ENCODE data around the gene ANO6. TPM values are rescaled to one million over a fixed set of nuclear protein-coding genes. Genes with fewer than 3 reads are reported as not detected.

ANO6 gene
- total RNA-seq, 1 experiment from 2014 or later, result 59.3 TPM

DNA sequence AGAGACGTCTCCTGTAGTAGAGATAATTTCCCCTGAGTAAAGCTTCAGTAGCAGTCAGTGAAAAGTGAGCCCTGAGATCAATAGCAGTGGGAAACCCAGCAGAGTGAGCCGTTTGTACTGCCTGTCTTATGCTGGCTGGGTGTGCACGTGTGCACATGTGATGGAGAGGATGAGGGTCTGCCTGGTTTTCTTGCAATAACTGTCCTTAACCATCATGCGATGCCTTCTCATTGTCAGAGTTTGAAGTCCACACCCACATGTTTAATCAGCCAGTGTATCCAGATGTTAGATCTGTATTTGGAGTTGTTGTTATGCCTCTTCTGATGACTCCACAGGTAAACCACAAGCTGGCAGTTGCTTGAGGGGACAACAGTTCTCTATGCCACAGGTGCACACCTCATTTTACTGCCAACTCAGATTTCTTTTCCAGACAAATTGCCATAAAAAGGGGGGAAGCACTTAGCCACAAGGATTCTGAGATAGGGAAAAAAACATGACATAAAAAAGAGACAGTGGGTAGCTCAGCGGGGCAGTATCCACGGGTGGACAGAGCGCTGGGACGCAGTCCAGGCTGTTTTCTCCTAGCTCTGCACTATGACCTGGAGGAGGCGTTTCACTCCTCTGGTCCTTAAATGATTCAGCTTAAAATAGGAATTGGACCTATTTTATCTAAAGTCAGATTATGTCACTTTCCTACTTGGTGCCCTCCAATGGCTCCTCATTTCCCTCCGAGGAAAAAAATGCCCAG lies 192.3 kb downstream of the ANO6 start:
- H3K36me3 ChIP-seq (ENCODE audit: insufficient read depth, low read length, poor library complexity, severe bottlenecking), result peaks cover 61% of the 10 kb centered on the region
- no peaks in the 10 kb centered on the region for H3K27me3 ChIP-seq (replicated peaks; ENCODE audit: insufficient read depth, low read depth, low read length, poor library complexity)
- POLR2A ChIA-PET (ENCODE audit: low non-redundant PET), result no interaction called here
- CTCF ChIA-PET, result no interaction called here
- intact Hi-C loops (cut with micrococcal nuclease; ENCODE audit: unreplicated experiment), result no loop called here
- TF ChIP-seq EZH2 (IDR thresholded peaks at IDR 0.05; ENCODE audit: borderline replicate concordance, low read depth, low read length, poor library complexity, severe bottlenecking), result no peak
- TF ChIP-seq, protein P1, sequence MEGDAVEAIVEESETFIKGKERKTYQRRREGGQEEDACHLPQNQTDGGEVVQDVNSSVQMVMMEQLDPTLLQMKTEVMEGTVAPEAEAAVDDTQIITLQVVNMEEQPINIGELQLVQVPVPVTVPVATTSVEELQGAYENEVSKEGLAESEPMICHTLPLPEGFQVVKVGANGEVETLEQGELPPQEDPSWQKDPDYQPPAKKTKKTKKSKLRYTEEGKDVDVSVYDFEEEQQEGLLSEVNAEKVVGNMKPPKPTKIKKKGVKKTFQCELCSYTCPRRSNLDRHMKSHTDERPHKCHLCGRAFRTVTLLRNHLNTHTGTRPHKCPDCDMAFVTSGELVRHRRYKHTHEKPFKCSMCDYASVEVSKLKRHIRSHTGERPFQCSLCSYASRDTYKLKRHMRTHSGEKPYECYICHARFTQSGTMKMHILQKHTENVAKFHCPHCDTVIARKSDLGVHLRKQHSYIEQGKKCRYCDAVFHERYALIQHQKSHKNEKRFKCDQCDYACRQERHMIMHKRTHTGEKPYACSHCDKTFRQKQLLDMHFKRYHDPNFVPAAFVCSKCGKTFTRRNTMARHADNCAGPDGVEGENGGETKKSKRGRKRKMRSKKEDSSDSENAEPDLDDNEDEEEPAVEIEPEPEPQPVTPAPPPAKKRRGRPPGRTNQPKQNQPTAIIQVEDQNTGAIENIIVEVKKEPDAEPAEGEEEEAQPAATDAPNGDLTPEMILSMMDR (conservative IDR thresholded peaks at IDR 0.05; ENCODE audit: low read depth, low read length), result no peak
- BruUV-seq (replicated peaks), result no TSS peak
- H3K4me1 ChIP-seq (ENCODE audit: insufficient read depth, low read length, poor library complexity, severe bottlenecking), result no peaks in the 10 kb centered on the region
- H3K4me3 ChIP-seq (ENCODE audit: low read depth, low read length, poor library complexity, severe bottlenecking), result no peak overlapping the region
- no peak overlapping the region for H3K27ac ChIP-seq (ENCODE audit: low read depth, low read length, poor library complexity, severe bottlenecking)
- no peaks in the 10 kb centered on the region for H3K9me3 ChIP-seq (ENCODE audit: low read depth, low read length, poor library complexity, severe bottlenecking)
- DNase-seq (ENCODE audit: low spot score), result no peak

DNA sequence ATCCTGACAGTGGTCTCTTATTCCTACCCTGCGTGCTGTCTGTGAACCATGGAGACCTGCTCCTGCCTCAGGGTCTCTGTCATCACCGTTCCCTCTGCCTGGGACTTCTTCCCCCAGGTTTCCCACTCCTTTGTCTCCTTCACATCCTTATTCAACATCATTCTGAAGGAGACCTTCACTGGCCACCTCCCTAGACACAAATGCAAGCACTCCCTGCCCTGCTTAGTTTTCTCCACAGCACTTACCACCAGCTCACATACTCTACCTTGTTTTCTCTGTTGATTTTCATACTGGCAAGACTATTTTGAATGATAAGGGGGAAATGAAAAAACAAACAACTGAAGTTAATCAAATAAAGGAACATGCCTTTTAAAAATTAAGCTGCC lies 192.8 kb downstream of the ANO6 start:
- Histone ChIP-seq H3K9me3 (ENCODE audit: low read depth, low read length, poor library complexity, severe bottlenecking) (no peaks in the 10 kb centered on the region), H3K4me1 (ENCODE audit: insufficient read depth, low read length, poor library complexity, severe bottlenecking) (no peaks in the 10 kb centered on the region), H3K4me3 (ENCODE audit: low read depth, low read length, poor library complexity, severe bottlenecking) (no peak overlapping the region), H3K27me3 (replicated peaks; ENCODE audit: insufficient read depth, low read depth, low read length, poor library complexity) (no peaks in the 10 kb centered on the region), H3K27ac (ENCODE audit: low read depth, low read length, poor library complexity, severe bottlenecking) (no peak overlapping the region), H3K36me3 (ENCODE audit: insufficient read depth, low read length, poor library complexity, severe bottlenecking) (peaks cover 55% of the 10 kb centered on the region)
- ChIA-PET CTCF (no interaction called here), POLR2A (ENCODE audit: low non-redundant PET) (no interaction called here)
- no peak for DNase-seq (ENCODE audit: low spot score)
- TF ChIP-seq EZH2 (IDR thresholded peaks at IDR 0.05; ENCODE audit: borderline replicate concordance, low read depth, low read length, poor library complexity, severe bottlenecking), result no peak
- TF ChIP-seq, protein P1 (conservative IDR thresholded peaks at IDR 0.05; ENCODE audit: low read depth, low read length), result no peak
- intact Hi-C loops (cut with micrococcal nuclease; ENCODE audit: unreplicated experiment), result no loop called here
- BruUV-seq (replicated peaks), result no TSS peak

DNA sequence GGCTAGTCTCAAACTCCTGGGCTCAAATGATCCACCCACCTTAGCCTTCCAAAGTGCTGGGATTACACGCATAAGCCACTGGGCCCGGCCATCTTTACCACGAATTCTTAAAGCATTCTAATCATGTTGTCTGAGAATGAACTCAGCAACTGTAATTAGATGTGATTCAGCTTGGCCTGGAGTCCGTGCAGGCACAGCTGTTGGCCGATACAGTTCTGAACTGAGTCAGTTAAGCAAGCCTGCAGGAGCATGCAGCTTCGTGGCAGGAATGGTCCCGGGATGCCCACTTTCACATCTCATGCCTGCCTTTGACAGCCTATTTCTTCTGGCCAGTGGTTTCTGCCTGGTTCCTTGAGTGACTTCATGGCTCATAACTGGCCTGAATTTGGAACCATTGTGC lies 194.1 kb downstream of the ANO6 start:
- intact Hi-C loops (cut with micrococcal nuclease; ENCODE audit: unreplicated experiment), result no loop called here
- ChIA-PET POLR2A (ENCODE audit: low non-redundant PET) (no interaction called here), CTCF (no interaction called here)
- no TSS peak for BruUV-seq (replicated peaks)
- Histone ChIP-seq H3K4me1 (ENCODE audit: insufficient read depth, low read length, poor library complexity, severe bottlenecking) (no peaks in the 10 kb centered on the region), H3K9me3 (ENCODE audit: low read depth, low read length, poor library complexity, severe bottlenecking) (no peaks in the 10 kb centered on the region), H3K27ac (ENCODE audit: low read depth, low read length, poor library complexity, severe bottlenecking) (no peak overlapping the region), H3K36me3 (ENCODE audit: insufficient read depth, low read length, poor library complexity, severe bottlenecking) (peaks cover 44% of the 10 kb centered on the region), H3K27me3 (replicated peaks; ENCODE audit: insufficient read depth, low read depth, low read length, poor library complexity) (no peaks in the 10 kb centered on the region), H3K4me3 (ENCODE audit: low read depth, low read length, poor library complexity, severe bottlenecking) (no peak overlapping the region)
- DNase-seq (ENCODE audit: low spot score), result no peak
- no peak for TF ChIP-seq EZH2 (IDR thresholded peaks at IDR 0.05; ENCODE audit: borderline replicate concordance, low read depth, low read length, poor library complexity, severe bottlenecking)
- TF ChIP-seq, protein P1 (conservative IDR thresholded peaks at IDR 0.05; ENCODE audit: low read depth, low read length), result no peak
